NB4 (cell line): ENCODE data around the gene TUBGCP2.

ENCODE experiments used
- DNase-seq: peaks from one replicate; pipeline ENCODE4 v3.0.0; 2010; ENCODE audit warnings: low read depth
- H3K4me3 ChIP-seq: one replicate; pipeline ENCODE4 v1.5.1; 2011; ENCODE audit warnings: mild to moderate bottlenecking, low read depth, low read length, moderate library complexity
- CTCF ChIP-seq: IDR thresholded peaks from one replicate; pipeline ENCODE4 v1.5.1; 2012; ENCODE audit warnings: low read depth, low read length
- MAX ChIP-seq: IDR thresholded peaks from 2 replicates; pipeline ENCODE4 v1.6.1; 2011; ENCODE audit warnings: low read depth, low read length
- MYC ChIP-seq: IDR thresholded peaks from 2 replicates; pipeline ENCODE4 v1.6.1; 2011; ENCODE audit warnings: low read depth, low read length
- POLR2A ChIP-seq: IDR thresholded peaks from 2 replicates; pipeline ENCODE4 v1.6.1; 2011; ENCODE audit warnings: mild to moderate bottlenecking; ENCODE audit not compliant: insufficient read length; ENCODE audit errors: extremely low read depth

Gene TUBGCP2

GRCh38 chr10:133338080-133339071, 29.7 kb upstream of the TUBGCP2 start:
- no peak overlapping the region for H3K4me3 ChIP-seq
- TF ChIP-seq POLR2A (no peak), MAX (no peak), MYC (no peak), CTCF (no peak)
- no peak for DNase-seq

- TF ChIP-seq CTCF (no peak), MYC (no peak), MAX (no peak), POLR2A (no peak)
- no peak for DNase-seq
- H3K4me3 ChIP-seq, result no peak overlapping the region
These were observed 28.7 kb upstream of the TUBGCP2 start for GRCh38 chr10:133337370-133337725.

- no peak for DNase-seq
- H3K4me3 ChIP-seq, result no peak within 1 kb of the TSS
- TF ChIP-seq POLR2A, result no peak
- no peak for TF ChIP-seq MYC
- TF ChIP-seq CTCF, result no peak
- TF ChIP-seq MAX, result no peak
These were observed 28.1 kb upstream of the TUBGCP2 start, which contains the start of gene CALY for GRCh38 chr10:133336577-133337369. Gene CALY (minus strand): TSS chr10:133336896. CDS start chr10:133328989, 7,907 bp downstream.

GRCh38 chr10:133336118-133336576, 27.5 kb upstream of the TUBGCP2 start:
- no peak overlapping the region for H3K4me3 ChIP-seq
- TF ChIP-seq MYC, result no peak
- no peak for TF ChIP-seq CTCF
- TF ChIP-seq POLR2A, result no peak
- no peak for TF ChIP-seq MAX
- DNase-seq, result no peak

GRCh38 chr10:133335246-133336117, 26.8 kb upstream of the TUBGCP2 start:
- TF ChIP-seq MAX (no peak), CTCF (no peak), POLR2A (no peak), MYC (no peak)
- no peak overlapping the region for H3K4me3 ChIP-seq
- DNase-seq, result no peak
